SK-N-MC (cell line): Measurements from ENCODE around the gene EID2B.

Source experiments
- EZH2 ChIP-seq: fragments of 200-600 bp; sonication (generic); IDR thresholded peaks from one replicate; pipeline ENCODE4 v1.6.1; 2017; ENCODE audit warnings: antibody characterized with exemption
- FOXP2 ChIP-seq: optimal IDR thresholded peaks from 2 replicates; pipeline ENCODE3; 2011; ENCODE audit warnings: mild to moderate bottlenecking, moderate library complexity; ENCODE audit not compliant: insufficient read depth; ENCODE audit errors: extremely low read length, control extremely low read depth
- POLR2AphosphoS5 ChIP-seq: IDR thresholded peaks from 2 replicates; pipeline ENCODE4 v1.6.1; 2012; ENCODE audit warnings: mild to moderate bottlenecking, low read depth, low read length, borderline replicate concordance

DNA sequence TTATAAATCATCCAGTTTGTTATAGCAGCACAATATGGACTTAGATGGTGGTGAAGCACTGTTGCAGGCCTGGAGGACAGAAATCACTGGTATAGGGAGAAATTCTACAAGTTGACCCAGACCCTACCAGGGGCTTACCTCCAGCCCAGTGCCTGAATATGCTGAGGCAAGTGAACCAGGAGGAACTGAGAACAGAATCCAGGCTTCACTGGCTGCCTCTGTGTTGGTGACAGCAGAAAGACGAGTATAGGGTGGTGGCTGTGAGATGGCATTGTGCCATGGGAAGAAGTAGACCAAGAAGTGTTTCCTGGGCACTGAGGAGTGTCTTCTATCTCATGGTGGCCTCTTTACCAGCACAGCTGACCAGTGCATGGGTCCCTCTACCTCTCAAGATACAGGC, 23.2 kb upstream of the EID2B start:
- TF ChIP-seq EZH2, result no peak
- TF ChIP-seq POLR2AphosphoS5, result no peak
- TF ChIP-seq FOXP2, result no peak
